CD14-positive monocyte (primary cell): ENCODE results near the gene ROBO1. TPM values are rescaled to one million over a fixed set of nuclear protein-coding genes. Genes with fewer than 3 reads are reported as not detected.

Experiments used
- DNase-seq, 3 donors: peaks; one replicate each; pipeline ENCODE4 v3.0.0-alpha.2; 2011 to 2022
- H2AFZ ChIP-seq: 2 replicates; pipeline ENCODE4 v1.6.0; 2012; ENCODE audit warnings: mild to moderate bottlenecking, low read depth, low read length, inconsistent platforms; ENCODE audit not compliant: insufficient read depth, poor library complexity, severe bottlenecking
- H3K27ac ChIP-seq, 2 donors: 1 replicate in 1 of 2; 2 replicates in 1 of 2; pipeline ENCODE4 v1.5.1; 2012 to 2013; ENCODE audit warnings: low read length in 2 of 2, control low read depth in 1 of 2, inconsistent platforms in 1 of 2, low read depth in 1 of 2, mild to moderate bottlenecking in 1 of 2
- H3K27me3 ChIP-seq, 2 donors: one replicate each; pipeline versions ENCODE4 v1.6.0 to v1.6.1; 2011 to 2013; ENCODE audit warnings: low read length in 2 of 2; ENCODE audit not compliant: control insufficient read depth in 2 of 2, insufficient read depth in 2 of 2
- H3K36me3 ChIP-seq, 2 donors: replicated peaks in 1 of 2; 1 replicate in 1 of 2; 2 replicates in 1 of 2; pipeline versions ENCODE4 v1.5.1 to v1.6.1; 2012 to 2013; ENCODE audit warnings: low read length in 2 of 2, control low read depth in 1 of 2, inconsistent platforms in 1 of 2, mild to moderate bottlenecking in 1 of 2; ENCODE audit not compliant: insufficient read depth in 2 of 2, control insufficient read depth in 1 of 2
- H3K4me1 ChIP-seq, 2 donors: 1 replicate in 1 of 2; 2 replicates in 1 of 2; pipeline versions ENCODE4 v1.5.1 to v1.6.1; 2012 to 2013; ENCODE audit warnings: low read length in 2 of 2, control low read depth in 1 of 2, inconsistent platforms in 1 of 2, mild to moderate bottlenecking in 1 of 2, moderate library complexity in 1 of 2; ENCODE audit not compliant: insufficient read depth in 2 of 2, control insufficient read depth in 1 of 2
- H3K4me2 ChIP-seq: replicated peaks from 2 replicates; pipeline ENCODE3; 2012; ENCODE audit warnings: low read length, moderate library complexity, mild to moderate bottlenecking; ENCODE audit not compliant: poor library complexity, severe bottlenecking; ENCODE audit errors: extremely low read depth
- H3K4me3 ChIP-seq, 3 experiments: fragments of 200-600 bp in 1 of 3; sonication (generic) in 1 of 3; replicated peaks in 1 of 3; 1 replicate in 2 of 3; 2 replicates in 1 of 3; pipeline ENCODE4 v1.5.1; 2011 to 2013; ENCODE audit warnings: low read length in 3 of 3, mild to moderate bottlenecking in 3 of 3, control low read depth in 2 of 3, low read depth in 2 of 3, inconsistent platforms in 1 of 3, moderate library complexity in 1 of 3
- H3K79me2 ChIP-seq: 2 replicates; pipeline ENCODE4 v1.6.0; 2012; ENCODE audit warnings: mild to moderate bottlenecking, control low read depth, inconsistent platforms, low read length, moderate library complexity; ENCODE audit not compliant: insufficient read depth
- H3K9ac ChIP-seq: 2 replicates; pipeline ENCODE4 v1.6.0; 2017; ENCODE audit warnings: low read length, mild to moderate bottlenecking; ENCODE audit not compliant: insufficient read depth, poor library complexity, severe bottlenecking
- H3K9me3 ChIP-seq, 2 donors: replicated peaks in 1 of 2; 1 replicate in 1 of 2; 2 replicates in 1 of 2; pipeline versions ENCODE4 v1.5.1 to v1.6.1; 2012 to 2013; ENCODE audit warnings: low read length in 2 of 2, control low read depth in 1 of 2; ENCODE audit not compliant: control insufficient read depth in 1 of 2, insufficient read depth in 1 of 2
- H4K20me1 ChIP-seq: 2 replicates; pipeline ENCODE4 v1.6.0; 2012; ENCODE audit warnings: mild to moderate bottlenecking, low read length, control low read depth, moderate library complexity; ENCODE audit not compliant: insufficient read depth
- H3K27ac Mint-ChIP-seq, 7 donors: one replicate each; pipeline ENCODE4 v1.8.0; 2020; ENCODE audit warnings: mild to moderate bottlenecking in 7 of 7, mixed read lengths in 7 of 7, moderate library complexity in 6 of 7, inconsistent platforms in 2 of 7
- H3K27me3 Mint-ChIP-seq, 3 donors: one replicate each; pipeline ENCODE4 v1.8.0; 2021 to 2022; ENCODE audit warnings: low read depth in 3 of 3, mild to moderate bottlenecking in 3 of 3, mixed read lengths in 3 of 3, moderate library complexity in 3 of 3, inconsistent platforms in 1 of 3
- H3K36me3 Mint-ChIP-seq, 2 donors: one replicate each; pipeline ENCODE4 v1.8.0; 2020; ENCODE audit warnings: mixed read lengths in 2 of 2, inconsistent platforms in 1 of 2, mild to moderate bottlenecking in 1 of 2
- H3K4me1 Mint-ChIP-seq: one replicate; pipeline ENCODE4 v1.8.0; 2020; ENCODE audit warnings: mild to moderate bottlenecking, mixed read lengths
- H3K4me3 Mint-ChIP-seq, 2 donors: one replicate each; pipeline ENCODE4 v1.8.0; 2020; ENCODE audit warnings: mild to moderate bottlenecking in 2 of 2, mixed read lengths in 2 of 2, moderate library complexity in 1 of 2
- H3K9me3 Mint-ChIP-seq, 7 donors: one replicate each; pipeline ENCODE4 v1.8.0; 2020 to 2022; ENCODE audit warnings: mixed read lengths in 7 of 7, mild to moderate bottlenecking in 6 of 7, moderate library complexity in 6 of 7, inconsistent platforms in 2 of 7
- WGBS: methylation state at CpG from one replicate; pipeline ENCODE4 v1.1.5; 2013; ENCODE audit warnings: missing lambda C conversion rate; ENCODE audit not compliant: insufficient coverage; 5-methylcytosine and 5-hydroxymethylcytosine counted together
- intact Hi-C, 2 donors: fragments of 100-400 bp; cut with micrococcal nuclease; formaldehyde crosslinking; loops; one replicate each; pipeline versions ENCODE4 v1.15.0 to v1.15.1; 2023
- polyA plus RNA-seq, 3 donors: library from polyadenylated mRNA; depleted of rRNA in 1 of 3; unstranded in 2 of 3; stranded (reverse) in 1 of 3; fragments of 300-500 nt in 2 of 3; fragments of >200 nt in 1 of 3; fragmentation: Illumina TruSeq in 2 of 3; gene quantifications; 1 replicate in 2 of 3; 2 replicates in 1 of 3; pipeline ENCODE4 v1.2.3, GENCODE V29; 2012 to 2021
- TF ChIP-seq, protein P1 (sequence below): fragments of 200-600 bp; IDR thresholded peaks from one replicate; pipeline ENCODE4 v1.8.0; 2022; ENCODE audit warnings: antibody characterized with exemption, mild to moderate bottlenecking

Gene ROBO1
- polyA plus RNA-seq, 3 donors, result 0.09 to 0.10 TPM; not detected in 1

DNA sequence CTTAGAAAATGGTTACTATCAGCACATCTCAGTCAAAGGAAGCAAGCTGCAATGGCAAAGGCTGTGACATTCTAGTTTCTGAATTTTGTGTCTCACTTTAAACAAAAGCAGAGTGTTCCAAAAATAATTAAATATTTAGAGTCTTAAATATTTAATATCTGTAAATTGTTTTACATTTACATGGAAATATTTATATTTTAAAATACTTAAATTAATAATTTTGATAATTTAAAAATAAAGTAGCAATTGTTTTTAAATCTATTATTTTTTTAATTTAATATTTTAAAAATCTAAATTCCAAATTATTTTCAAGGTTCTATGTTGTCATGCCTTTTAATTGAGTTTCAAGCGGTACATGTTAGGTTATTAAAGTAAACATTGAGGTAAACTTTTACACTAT is 843.1 kb downstream of the ROBO1 start:
- Histone ChIP-seq H3K9ac (no peak overlapping the region), H3K4me2 (no peak overlapping the region), H3K27me3 (no peaks in the 10 kb centered on the region), H3K36me3 (no peaks in the 10 kb centered on the region), H3K79me2 (no peaks in the 10 kb centered on the region), H4K20me1 (no peaks in the 10 kb centered on the region), H3K9me3 (no peaks in the 10 kb centered on the region), H3K4me1 (no peaks in the 10 kb centered on the region), H3K27ac (no peak overlapping the region), H3K4me3 (no peak overlapping the region), H2AFZ (no peak overlapping the region)
- Mint-ChIP-seq H3K9me3 (peaks cover 0 to 9% (median 0%) of the 10 kb centered on the region in 7 donors), H3K4me3 (no peak overlapping the region), H3K27ac (no peak overlapping the region), H3K36me3 (no peaks in the 10 kb centered on the region), H3K27me3 (no peaks in the 10 kb centered on the region), H3K4me1 (no peaks in the 10 kb centered on the region)
- DNase-seq, result no peak
- TF ChIP-seq, protein P1, sequence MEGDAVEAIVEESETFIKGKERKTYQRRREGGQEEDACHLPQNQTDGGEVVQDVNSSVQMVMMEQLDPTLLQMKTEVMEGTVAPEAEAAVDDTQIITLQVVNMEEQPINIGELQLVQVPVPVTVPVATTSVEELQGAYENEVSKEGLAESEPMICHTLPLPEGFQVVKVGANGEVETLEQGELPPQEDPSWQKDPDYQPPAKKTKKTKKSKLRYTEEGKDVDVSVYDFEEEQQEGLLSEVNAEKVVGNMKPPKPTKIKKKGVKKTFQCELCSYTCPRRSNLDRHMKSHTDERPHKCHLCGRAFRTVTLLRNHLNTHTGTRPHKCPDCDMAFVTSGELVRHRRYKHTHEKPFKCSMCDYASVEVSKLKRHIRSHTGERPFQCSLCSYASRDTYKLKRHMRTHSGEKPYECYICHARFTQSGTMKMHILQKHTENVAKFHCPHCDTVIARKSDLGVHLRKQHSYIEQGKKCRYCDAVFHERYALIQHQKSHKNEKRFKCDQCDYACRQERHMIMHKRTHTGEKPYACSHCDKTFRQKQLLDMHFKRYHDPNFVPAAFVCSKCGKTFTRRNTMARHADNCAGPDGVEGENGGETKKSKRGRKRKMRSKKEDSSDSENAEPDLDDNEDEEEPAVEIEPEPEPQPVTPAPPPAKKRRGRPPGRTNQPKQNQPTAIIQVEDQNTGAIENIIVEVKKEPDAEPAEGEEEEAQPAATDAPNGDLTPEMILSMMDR, result no peak
- intact Hi-C loops, result no loop called here
- WGBS, result no CpG with 5 or more reads among the region's 1 CpG

DNA sequence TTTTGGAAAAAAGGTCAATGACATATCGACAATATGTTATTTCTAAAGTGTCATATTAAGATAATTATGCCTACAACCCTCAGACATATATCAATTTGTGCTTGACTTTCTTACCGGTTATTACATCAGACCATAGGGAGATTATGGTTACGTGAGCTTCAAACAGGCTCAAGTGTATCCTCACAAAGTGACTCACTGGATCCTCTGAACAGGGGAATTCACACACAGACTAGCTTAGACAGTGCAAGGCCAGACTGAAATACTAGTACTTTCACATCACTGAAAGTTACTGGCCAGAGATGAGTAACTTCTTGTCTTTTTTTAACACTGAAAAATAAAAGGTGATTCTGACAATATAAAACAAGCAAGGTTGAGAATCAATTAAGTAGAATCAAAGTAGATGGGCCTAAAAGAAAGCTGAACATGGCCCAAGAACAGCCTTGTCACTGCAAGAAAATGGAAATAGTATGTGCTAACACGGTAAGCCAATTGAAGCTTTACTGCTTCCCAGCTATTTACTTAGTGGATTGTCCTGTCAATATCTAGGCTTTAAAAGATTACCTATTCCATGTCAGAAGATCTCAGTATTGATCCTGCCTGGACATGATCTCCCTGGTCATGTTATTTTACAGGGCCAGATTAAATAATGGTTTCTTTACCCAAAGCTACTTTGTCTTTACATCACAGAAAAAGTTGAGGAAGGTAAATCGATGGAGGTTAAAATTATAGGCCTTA is 848.6 kb downstream of the ROBO1 start:
- no peaks in the 10 kb centered on the region for H3K36me3 Mint-ChIP-seq
- H3K9ac ChIP-seq, result no peak overlapping the region
- H2AFZ ChIP-seq, result no peak overlapping the region
- no CpG with 5 or more reads among the region's 5 CpGs for WGBS
- H3K9me3 Mint-ChIP-seq, result peaks cover 0 to 4% (median 3%) of the 10 kb centered on the region in 7 donors
- no peaks in the 10 kb centered on the region for H3K27me3 ChIP-seq
- no peaks in the 10 kb centered on the region for H3K27me3 Mint-ChIP-seq
- no peaks in the 10 kb centered on the region for H3K79me2 ChIP-seq
- H3K4me1 ChIP-seq, result no peaks in the 10 kb centered on the region
- H3K4me1 Mint-ChIP-seq, result no peaks in the 10 kb centered on the region
- peaks cover 0 to 9% of the 10 kb centered on the region in 2 donors for H3K9me3 ChIP-seq
- intact Hi-C loops, result no loop called here
- H3K4me2 ChIP-seq, result no peak overlapping the region
- TF ChIP-seq, protein P1, result no peak
- H3K27ac Mint-ChIP-seq, result no peak overlapping the region
- DNase-seq, result no peak
- H3K36me3 ChIP-seq, result no peaks in the 10 kb centered on the region
- H3K27ac ChIP-seq, result no peak overlapping the region
- H4K20me1 ChIP-seq, result no peaks in the 10 kb centered on the region
- no peak overlapping the region for H3K4me3 Mint-ChIP-seq
- no peak overlapping the region for H3K4me3 ChIP-seq
